ENCODE results near the gene CYP17A1. TPM values are rescaled to one million over a fixed set of nuclear protein-coding genes. Genes with fewer than 3 reads are reported as not detected.

Gene CYP17A1
- total RNA-seq: not detected in 2 replicates

DNA sequence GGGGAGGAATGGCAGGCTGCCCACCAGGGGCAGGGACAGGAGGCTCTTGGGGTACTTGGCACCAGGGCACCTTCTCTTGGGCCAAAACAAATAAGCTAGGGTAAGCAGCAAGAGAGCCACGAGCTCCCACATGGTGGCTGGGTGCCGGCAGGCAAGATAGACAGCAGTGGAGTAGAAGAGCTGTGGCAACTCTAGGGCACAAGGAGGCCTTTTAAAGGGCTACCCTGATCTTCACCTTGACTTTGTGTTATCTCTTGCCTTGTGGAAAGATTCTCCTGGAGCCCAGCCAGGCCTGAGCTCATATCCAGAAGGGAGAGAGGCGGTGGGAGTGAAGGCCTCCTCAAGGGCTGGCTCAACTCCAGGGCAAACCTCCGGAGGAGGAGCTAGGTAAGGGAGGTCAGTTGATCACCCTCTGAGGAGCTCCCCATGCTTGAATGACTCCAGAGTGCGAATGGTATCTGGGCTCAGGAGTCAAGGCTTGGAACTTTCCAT lies at the start of gene CYP17A1:
Gene CYP17A1, minus strand, starts transcription at position 184 of the 492 bp plus-strand sequence. Its CDS starts 52 bp downstream, at position 132.

GRCh38 chr10:102869258-102870198 lies 32.3 kb upstream of the CYP17A1 start, which contains the start of gene AS3MT:
Gene AS3MT, plus strand, starts transcription at chr10:102869470. Its CDS starts 123 bp downstream, at chr10:102869593.

Other genes with a start within 250 kb of the CYP17A1 start
- 91.0 and 138 TPM in 2 replicates for gene TRIM8, start 192.9 kb downstream of the CYP17A1 start, total RNA-seq
- 5.3 and 7.2 TPM in 2 replicates for gene ARL3, start 123.0 kb downstream of the CYP17A1 start, total RNA-seq
- gene SFXN2, start 122.8 kb downstream of the CYP17A1 start, total RNA-seq: 6.4 and 6.7 TPM in 2 replicates
- gene WBP1L, start 93.5 kb downstream of the CYP17A1 start, total RNA-seq: 80.4 and 91.5 TPM in 2 replicates
- 11.1 and 27.8 TPM in 2 replicates for gene BORCS7, start 16.8 kb upstream of the CYP17A1 start, total RNA-seq
- 5.0 and 6.9 TPM in 2 replicates for gene AS3MT, start 32.1 kb upstream of the CYP17A1 start, total RNA-seq
- gene CNNM2, start 80.9 kb upstream of the CYP17A1 start, total RNA-seq: 16.0 and 20.5 TPM in 2 replicates